SK-N-SH treated with all-trans-retinoic acid at 6 μM for 48 hours (cell line): Measurements from ENCODE around the gene PBX2.
A peak's percentile ranks its signal among the peaks of the same experiment; 100 is the strongest.

Source experiments
- ATAC-seq: fragments of 200-7000 bp; cut with Tn5 transposase; 3 replicates; pipeline ENCODE4 v1.9.1; 2020; ENCODE audit warnings: mild to moderate bottlenecking, moderate library complexity
- ARNTL ChIP-seq: fragments of 450-650 bp; formaldehyde crosslinking; IDR thresholded peaks from 2 replicates; pipeline ENCODE4 v1.5.0; 2020; ENCODE audit warnings: low read depth, mild to moderate bottlenecking, moderate library complexity, borderline replicate concordance
- CREB5 ChIP-seq: fragments of 250-450 bp; sonication (Bioruptor Pico); IDR thresholded peaks from 2 replicates; pipeline ENCODE4 v1.5.1; 2020; ENCODE audit warnings: low read depth, mild to moderate bottlenecking, moderate library complexity
- CSDC2 ChIP-seq: fragments of 250-450 bp; sonication (Bioruptor Pico); IDR thresholded peaks from 2 replicates; pipeline ENCODE4 v1.5.0; 2020; ENCODE audit warnings: mild to moderate bottlenecking, moderate library complexity
- CSRNP3 ChIP-seq: fragments of 250-450 bp; sonication (Bioruptor Pico); IDR thresholded peaks from 2 replicates; pipeline ENCODE4 v1.5.1; 2021; ENCODE audit warnings: mild to moderate bottlenecking, moderate library complexity
- ESRRG ChIP-seq: fragments of 250-450 bp; sonication (Bioruptor Pico); IDR thresholded peaks from 2 replicates; pipeline ENCODE4 v1.6.1; 2021; ENCODE audit warnings: mild to moderate bottlenecking
- GLIS3 ChIP-seq: fragments of 250-450 bp; sonication (Bioruptor Pico); IDR thresholded peaks from 2 replicates; pipeline ENCODE4 v1.5.0; 2020; ENCODE audit warnings: mild to moderate bottlenecking, moderate library complexity
- ISL1 ChIP-seq: fragments of 250-450 bp; sonication (Bioruptor Pico); IDR thresholded peaks from 2 replicates; pipeline ENCODE4 v2.1.2; 2022; ENCODE audit warnings: mild to moderate bottlenecking, moderate library complexity
- OSR1 ChIP-seq: fragments of 250-450 bp; sonication (Bioruptor Pico); IDR thresholded peaks from 2 replicates; pipeline ENCODE4 v1.8.0; 2022; ENCODE audit warnings: moderate library complexity, mild to moderate bottlenecking, inconsistent platforms
- PATZ1 ChIP-seq: fragments of 250-450 bp; sonication (Bioruptor Pico); IDR thresholded peaks from 2 replicates; pipeline ENCODE4 v1.8.0; 2020; ENCODE audit warnings: mild to moderate bottlenecking, moderate library complexity, borderline replicate concordance
- PPARA ChIP-seq: fragments of 250-450 bp; sonication (Bioruptor Pico); IDR thresholded peaks from 2 replicates; pipeline ENCODE4 v1.5.0; 2020; ENCODE audit warnings: mild to moderate bottlenecking, borderline replicate concordance
- RARB ChIP-seq: fragments of 250-450 bp; sonication (Bioruptor Pico); IDR thresholded peaks from 2 replicates; pipeline ENCODE4 v1.8.0; 2021; ENCODE audit warnings: mild to moderate bottlenecking, moderate library complexity
- SNAI2 ChIP-seq: fragments of 250-450 bp; sonication (Bioruptor Pico); IDR thresholded peaks from 2 replicates; pipeline ENCODE4 v1.5.0; 2020; ENCODE audit warnings: mild to moderate bottlenecking, moderate library complexity
- TCF4 ChIP-seq: fragments of 250-450 bp; sonication (Bioruptor Pico); IDR thresholded peaks from 2 replicates; pipeline ENCODE4 v1.8.0; 2021; ENCODE audit warnings: mild to moderate bottlenecking, moderate library complexity, borderline replicate concordance
- TOX ChIP-seq: fragments of 250-450 bp; sonication (Bioruptor Pico); IDR thresholded peaks from 2 replicates; pipeline ENCODE4 v1.8.0; 2021; ENCODE audit warnings: mild to moderate bottlenecking, moderate library complexity, borderline replicate concordance
- TSHZ2 ChIP-seq: fragments of 250-450 bp; sonication (Bioruptor Pico); IDR thresholded peaks from 2 replicates; pipeline ENCODE4 v1.5.0; 2020; ENCODE audit warnings: mild to moderate bottlenecking, moderate library complexity
- ZC3H10 ChIP-seq: fragments of 250-450 bp; sonication (Bioruptor Pico); IDR thresholded peaks from 2 replicates; pipeline ENCODE4 v1.5.1; 2021; ENCODE audit warnings: mild to moderate bottlenecking, moderate library complexity
- ZFP3 ChIP-seq: fragments of 250-450 bp; sonication (Bioruptor Pico); IDR thresholded peaks from 2 replicates; pipeline ENCODE4 v1.5.0; 2020; ENCODE audit warnings: mild to moderate bottlenecking, moderate library complexity
- ZFP30 ChIP-seq: fragments of 450-650 bp; formaldehyde crosslinking; IDR thresholded peaks from 2 replicates; pipeline ENCODE4 v1.5.0; 2022; ENCODE audit warnings: mild to moderate bottlenecking, moderate library complexity
- ZNF565 ChIP-seq: fragments of 450-650 bp; formaldehyde crosslinking; conservative IDR thresholded peaks from 2 replicates; pipeline ENCODE4 v1.5.0; 2020; ENCODE audit warnings: low read depth, mild to moderate bottlenecking, moderate library complexity
- ZNF70 ChIP-seq: fragments of 450-650 bp; formaldehyde crosslinking; IDR thresholded peaks from 2 replicates; pipeline ENCODE4 v1.5.0; 2020; ENCODE audit warnings: mild to moderate bottlenecking, moderate library complexity
- ZNF8 ChIP-seq: fragments of 450-650 bp; formaldehyde crosslinking; IDR thresholded peaks from 2 replicates; pipeline ENCODE4 v1.5.0; 2020; ENCODE audit warnings: mild to moderate bottlenecking, moderate library complexity

PBX2 gene

GRCh38 chr6:32177788-32178546, 12.0 kb downstream of the PBX2 start, which contains the start of gene RNF5:
Gene RNF5, plus strand, starts transcription at chr6:32178405. Its CDS starts 107 bp downstream, at chr6:32178512.
- ATAC-seq, result peak; percentile 84
- TF ChIP-seq ZNF70 (CRISPR knock-in tag) (no peak), ZNF8 (CRISPR knock-in tag) (no peak), RARB (CRISPR knock-in tag) (no peak), ISL1 (CRISPR knock-in tag) (no peak), SNAI2 (no peak), ZFP30 (CRISPR knock-in tag) (no peak), PPARA (CRISPR knock-in tag) (no peak), TCF4 (CRISPR knock-in tag) (no peak), ZC3H10 (CRISPR knock-in tag) (no peak), CREB5 (no peak), ARNTL (CRISPR knock-in tag) (no peak), CSDC2 (CRISPR knock-in tag) (no peak), ZFP3 (CRISPR knock-in tag) (no peak), ESRRG (no peak), ZNF565 (CRISPR knock-in tag) (no peak), TSHZ2 (CRISPR knock-in tag) (no peak), PATZ1 (no peak)

- ATAC-seq, result peak; percentile 46
- TF ChIP-seq SNAI2 (no peak), CSRNP3 (CRISPR knock-in tag) (no peak), ZNF565 (CRISPR knock-in tag) (no peak), GLIS3 (CRISPR knock-in tag) (no peak), TOX (CRISPR knock-in tag) (no peak), OSR1 (CRISPR knock-in tag) (no peak)
Measured at GRCh38 chr6:32177183-32177787, 12.7 kb downstream of the PBX2 start.

GRCh38 chr6:32176476-32177182, 13.4 kb downstream of the PBX2 start:
- no peak; the same call in 2 of the 3 replicates for ATAC-seq
- TF ChIP-seq ZC3H10 (CRISPR knock-in tag) (no peak), ZNF565 (CRISPR knock-in tag) (no peak), SNAI2 (no peak), RARB (CRISPR knock-in tag) (no peak)
